GM12801 (cell line): ENCODE results near the gene ARHGAP8.

ENCODE experiments used
- TF ChIP-seq, protein P1 (sequence below): IDR thresholded peaks from one replicate; pipeline ENCODE4 v1.5.1; 2011; ENCODE audit warnings: control low read depth; ENCODE audit not compliant: insufficient read length; ENCODE audit errors: extremely low read depth

ARHGAP8 gene

DNA sequence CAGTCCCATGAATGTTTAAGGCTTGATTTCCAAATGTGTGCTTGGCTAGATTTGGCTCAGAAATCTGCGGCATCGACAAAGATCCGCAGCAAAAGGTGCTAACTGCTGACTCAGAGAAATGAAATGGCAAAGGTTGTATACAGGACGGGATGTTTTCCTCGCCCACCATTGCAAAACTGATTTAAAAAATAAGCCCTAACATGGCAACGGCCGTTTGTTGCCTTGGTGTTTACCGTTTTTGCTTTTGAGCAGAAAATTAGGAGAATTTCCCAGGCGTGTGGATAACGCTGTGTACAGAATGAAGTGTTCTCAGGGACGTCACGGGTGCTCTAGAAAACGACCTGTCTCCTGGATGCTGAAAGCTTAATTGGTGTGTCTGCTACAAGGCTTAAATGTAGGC lies 70.2 kb downstream of the ARHGAP8 start:
- TF ChIP-seq, protein P1, sequence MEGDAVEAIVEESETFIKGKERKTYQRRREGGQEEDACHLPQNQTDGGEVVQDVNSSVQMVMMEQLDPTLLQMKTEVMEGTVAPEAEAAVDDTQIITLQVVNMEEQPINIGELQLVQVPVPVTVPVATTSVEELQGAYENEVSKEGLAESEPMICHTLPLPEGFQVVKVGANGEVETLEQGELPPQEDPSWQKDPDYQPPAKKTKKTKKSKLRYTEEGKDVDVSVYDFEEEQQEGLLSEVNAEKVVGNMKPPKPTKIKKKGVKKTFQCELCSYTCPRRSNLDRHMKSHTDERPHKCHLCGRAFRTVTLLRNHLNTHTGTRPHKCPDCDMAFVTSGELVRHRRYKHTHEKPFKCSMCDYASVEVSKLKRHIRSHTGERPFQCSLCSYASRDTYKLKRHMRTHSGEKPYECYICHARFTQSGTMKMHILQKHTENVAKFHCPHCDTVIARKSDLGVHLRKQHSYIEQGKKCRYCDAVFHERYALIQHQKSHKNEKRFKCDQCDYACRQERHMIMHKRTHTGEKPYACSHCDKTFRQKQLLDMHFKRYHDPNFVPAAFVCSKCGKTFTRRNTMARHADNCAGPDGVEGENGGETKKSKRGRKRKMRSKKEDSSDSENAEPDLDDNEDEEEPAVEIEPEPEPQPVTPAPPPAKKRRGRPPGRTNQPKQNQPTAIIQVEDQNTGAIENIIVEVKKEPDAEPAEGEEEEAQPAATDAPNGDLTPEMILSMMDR, result no peak

DNA sequence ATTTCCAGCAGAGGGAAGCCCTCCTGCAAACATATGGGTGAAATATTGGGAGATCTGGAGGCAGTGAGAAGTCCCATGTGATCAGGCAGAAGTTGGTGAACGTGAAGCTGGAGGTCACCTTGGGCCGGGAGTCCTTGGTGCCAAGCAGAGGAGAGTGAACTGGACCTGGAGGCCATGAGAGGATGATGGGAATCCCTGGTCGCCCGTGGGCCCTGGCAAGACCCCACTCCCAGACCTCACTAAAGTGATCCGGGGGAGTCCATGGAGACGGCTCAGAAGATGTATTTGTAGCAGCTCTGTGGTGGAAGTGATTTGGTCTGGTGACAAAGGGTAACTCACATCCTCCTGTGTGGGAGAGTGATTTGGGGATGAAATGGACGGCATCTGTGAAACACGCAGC lies 71.0 kb downstream of the ARHGAP8 start:
- TF ChIP-seq, protein P1, result no peak

DNA sequence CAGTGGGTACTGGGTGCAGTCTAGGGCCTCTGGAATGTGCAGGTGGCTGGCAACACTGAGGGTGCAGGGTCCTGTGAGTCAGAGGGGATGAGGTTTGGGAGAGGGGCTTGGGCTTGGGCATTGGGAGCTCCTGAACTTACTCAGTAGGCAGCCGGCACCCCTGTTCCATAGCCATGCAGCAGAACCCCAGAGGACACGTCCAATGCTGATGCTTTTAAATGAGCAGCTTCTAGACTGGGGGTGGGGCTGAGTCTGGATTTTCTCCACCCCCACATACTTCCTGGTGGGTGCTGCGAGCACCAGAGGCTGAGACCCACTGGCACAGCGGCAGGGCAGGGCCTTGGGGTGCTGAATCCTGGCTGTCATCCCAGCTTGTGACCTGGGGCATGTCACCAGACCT lies 71.4 kb downstream of the ARHGAP8 start:
- TF ChIP-seq, protein P1, result no peak

DNA sequence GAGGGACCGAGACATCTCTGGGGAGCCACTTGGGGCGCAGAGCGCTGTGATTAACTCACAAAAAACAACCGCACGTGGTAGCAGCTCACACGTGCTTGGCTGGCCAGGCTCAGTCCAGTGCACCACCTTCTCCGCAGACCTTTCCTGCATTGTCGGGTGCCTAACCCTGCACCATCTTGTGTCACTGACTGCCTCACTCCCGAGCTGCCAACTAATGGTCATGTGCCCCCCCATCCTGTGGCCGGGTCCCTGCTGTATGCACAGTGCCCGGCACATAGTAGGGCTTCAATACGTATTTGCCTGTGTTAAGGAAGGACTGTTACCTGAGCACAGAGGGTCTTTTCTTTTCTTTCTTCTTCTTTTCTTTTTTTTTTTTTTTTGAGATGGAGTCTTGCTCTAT lies 71.9 kb downstream of the ARHGAP8 start:
- TF ChIP-seq, protein P1, result no peak

DNA sequence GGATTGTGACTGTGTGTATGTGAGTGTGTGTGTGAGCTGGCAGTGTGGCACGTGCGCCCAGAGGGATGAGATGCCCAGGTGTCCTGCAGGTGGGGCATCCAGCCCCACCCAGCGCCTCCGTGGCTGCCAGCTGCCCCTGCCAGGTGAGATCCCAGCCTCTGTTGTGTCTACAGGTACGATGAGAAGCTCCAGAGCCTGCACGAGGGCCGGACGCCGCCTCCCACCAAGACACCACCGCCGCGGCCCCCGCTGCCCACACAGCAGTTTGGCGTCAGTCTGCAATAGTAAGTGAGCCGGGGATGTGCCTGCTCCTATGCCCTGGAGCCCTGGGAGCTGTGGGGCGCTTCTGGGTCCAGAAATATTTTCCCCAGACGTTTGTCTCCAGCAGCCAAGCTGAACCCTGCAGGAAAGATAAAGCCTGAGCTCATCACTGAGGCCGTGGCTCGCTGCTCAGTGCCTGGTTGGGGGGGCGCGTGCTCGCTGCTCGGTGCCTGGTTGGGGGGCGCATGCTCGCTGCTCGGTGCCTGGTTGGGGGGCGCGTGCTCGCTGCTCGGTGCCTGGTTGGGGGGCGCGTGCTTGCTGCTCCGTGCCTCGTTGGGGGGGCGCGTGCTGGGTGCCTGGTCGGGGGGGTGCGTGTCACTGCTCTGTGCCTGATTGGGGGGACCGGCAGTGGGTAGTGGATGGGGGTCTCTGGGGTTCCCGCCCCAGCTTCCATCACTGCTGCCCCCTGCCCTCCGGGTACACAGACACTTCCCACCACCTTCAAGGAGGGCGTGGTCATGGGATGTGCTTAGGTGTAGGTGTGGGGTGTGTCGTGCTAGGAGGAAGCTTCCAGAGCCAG lies 73.2 kb downstream of the ARHGAP8 start:
- TF ChIP-seq, protein P1, result no peak

DNA sequence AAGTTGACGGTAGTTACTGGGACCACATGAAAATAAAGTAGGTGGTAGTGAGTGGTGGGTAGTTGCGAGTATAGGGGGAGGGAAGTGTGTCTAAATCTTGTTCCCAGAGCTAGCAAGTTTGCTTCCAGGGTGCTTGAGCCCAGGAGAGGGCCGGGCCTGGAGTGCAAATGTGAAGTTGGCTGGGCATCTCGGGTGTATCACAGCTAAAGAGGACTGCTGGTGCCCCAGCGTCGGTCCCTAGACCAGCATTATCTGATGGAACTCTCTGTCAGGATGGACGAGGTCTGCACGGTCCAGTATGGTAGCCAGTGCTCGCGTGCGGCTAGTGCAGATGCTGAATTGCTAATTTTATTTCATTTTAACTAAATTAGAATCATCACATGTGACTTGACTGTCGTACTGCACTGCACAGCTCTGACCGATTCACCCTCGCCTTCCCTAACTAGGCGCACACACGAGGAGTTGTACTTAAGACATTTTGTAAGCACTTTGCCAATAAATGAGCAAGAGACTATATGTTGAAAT lies 75.4 kb downstream of the ARHGAP8 start:
- TF ChIP-seq, protein P1, result no peak

DNA sequence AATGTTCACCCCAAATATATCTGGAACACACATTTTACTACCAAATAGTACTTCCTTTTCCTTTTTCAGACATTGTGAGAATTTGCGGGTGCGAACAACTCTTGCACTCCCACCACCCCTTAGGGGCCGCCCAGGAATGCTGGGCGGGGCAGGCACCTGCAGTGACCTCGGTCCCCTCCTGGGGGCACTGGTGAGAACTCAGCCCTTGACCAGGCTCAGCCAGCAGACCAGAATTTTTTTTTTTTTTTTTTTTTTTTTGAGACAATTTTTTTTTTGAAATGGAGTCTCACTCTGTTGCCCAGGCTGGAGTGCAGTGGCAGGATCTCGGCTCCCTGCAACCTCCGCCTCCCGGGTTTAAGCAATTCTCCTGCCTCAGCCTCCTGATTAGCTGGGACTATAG lies 75.8 kb downstream of the ARHGAP8 start:
- TF ChIP-seq, protein P1, result no peak
